ENCODE measurements around the gene COL2A1.

Gene COL2A1

GRCh38 chr12:48010366-48010970 lies 6.2 kb upstream of the COL2A1 start:
- no peak for DNase-seq

- no peak for DNase-seq
Measured at GRCh38 chr12:48009471-48009870, 5.2 kb upstream of the COL2A1 start.

DNA sequence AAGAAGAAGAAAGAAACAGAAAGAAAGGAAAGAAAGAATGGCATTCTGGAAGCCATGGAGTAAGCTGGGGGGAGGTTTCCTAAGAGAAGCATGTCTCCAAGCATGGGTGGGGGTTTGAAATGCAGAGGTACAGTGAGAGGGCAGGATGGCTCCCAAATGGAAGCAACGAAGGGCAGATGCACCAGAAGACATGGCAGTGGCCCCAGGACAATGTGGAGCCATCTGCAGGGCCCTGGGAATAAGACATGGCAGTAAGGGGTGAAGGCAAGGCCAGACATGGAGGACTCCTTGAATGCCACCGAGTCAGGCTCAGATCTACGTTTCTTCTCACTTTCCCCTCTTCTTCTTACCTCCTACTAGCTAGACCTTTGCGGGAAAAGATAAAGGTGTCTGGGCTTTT lies 4.7 kb upstream of the COL2A1 start:
- no peak for DNase-seq

GRCh38 chr12:48008349-48008748 lies 4.1 kb upstream of the COL2A1 start:
- DNase-seq = no peak

DNA sequence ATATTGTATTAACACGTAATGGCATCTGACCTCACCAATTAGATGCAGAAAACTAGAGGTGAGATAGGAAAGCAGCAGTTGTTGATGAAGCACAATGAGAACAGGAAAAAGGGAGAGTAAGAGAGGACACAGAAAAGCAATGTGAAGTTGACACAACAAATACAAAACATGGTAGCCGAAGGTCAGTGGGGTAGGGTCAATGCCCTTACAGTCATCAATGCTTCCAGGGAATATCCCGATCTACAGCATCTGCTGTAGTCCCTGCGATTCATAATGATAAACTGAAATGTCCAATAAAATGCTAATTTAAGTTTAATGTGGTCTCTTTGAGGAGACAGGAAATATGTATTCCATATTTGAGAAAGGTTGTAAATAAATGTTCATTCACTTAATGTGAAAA lies 2.9 kb upstream of the COL2A1 start:
- DNase-seq = no peak

DNA sequence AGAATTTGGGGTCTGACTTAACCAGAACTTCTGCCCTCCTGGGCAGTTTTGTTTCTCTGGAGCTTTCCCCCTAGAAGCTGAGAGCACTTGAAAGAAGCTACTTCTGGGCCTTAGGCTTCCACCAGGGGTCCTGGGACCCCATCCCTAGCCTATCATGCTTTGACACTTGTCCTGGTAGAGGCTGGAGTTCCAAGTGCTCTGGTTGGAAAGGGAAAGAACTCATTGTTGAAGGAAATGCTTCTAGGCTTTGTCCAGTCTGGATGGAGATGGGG lies 1.4 kb upstream of the COL2A1 start:
- no peak for DNase-seq

DNA sequence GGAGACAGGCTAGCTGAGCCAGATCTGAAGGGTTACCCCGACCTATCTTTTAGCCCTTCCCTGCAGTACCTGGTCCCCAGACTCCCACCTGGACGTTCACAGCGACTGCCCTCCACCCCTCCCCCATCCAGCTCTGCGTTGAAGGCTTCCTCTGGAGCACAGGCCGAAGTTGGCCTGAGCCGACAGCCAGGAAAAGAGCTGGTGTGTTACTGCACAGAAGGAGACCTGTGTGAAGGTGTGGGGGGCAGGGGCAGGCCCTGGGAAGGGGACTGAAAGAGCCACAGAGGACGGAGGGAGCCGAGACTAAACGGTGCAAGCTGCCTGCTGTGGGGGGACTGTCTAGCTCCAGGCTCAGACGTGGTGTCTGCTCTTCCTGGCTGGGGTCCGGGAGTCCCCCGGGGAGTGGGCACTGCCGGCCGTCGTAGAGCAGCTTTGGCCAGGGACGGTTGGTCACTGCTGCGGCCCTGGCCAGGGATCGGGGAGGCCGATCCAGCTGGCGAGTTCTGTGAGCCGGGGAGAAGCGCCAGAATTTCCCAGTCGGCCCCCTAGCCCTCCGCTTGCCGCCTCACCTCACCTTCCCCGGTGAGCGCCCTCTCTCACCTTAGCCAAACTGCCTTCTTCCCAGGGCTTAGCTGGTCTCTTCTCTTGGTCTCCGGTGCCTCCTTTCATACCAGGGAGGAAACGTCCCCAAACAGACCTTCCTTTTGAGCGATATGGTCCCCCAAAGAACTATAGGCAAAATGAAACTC lies 899 bp upstream of the COL2A1 start:
- no peak for DNase-seq

- no peak for DNase-seq
Measured at GRCh38 chr12:48003226-48004052, 837 bp downstream of the COL2A1 start.

DNA sequence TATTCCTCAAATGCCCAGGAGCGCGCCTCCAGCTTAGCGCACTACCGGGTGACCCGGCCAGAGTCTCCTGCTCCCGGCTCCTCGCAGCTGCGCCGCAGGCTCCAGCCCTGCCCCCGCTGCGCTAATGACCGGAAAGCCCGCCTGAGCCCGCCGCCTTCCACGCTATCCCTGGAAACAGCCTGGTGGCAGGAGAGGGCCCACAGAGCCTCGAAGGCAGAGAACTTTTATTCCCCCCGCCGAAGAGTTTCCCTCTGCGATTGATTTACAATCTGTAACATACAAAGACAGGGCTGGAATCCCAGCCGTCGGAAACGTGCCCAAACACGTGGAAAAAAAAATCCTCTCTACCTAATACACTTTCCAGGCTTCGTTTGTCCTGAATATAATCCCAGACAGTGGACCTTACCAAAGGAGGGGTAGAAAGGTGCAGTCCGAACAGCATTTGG lies 1.5 kb downstream of the COL2A1 start:
- DNase-seq = peak; percentile 43

DNA sequence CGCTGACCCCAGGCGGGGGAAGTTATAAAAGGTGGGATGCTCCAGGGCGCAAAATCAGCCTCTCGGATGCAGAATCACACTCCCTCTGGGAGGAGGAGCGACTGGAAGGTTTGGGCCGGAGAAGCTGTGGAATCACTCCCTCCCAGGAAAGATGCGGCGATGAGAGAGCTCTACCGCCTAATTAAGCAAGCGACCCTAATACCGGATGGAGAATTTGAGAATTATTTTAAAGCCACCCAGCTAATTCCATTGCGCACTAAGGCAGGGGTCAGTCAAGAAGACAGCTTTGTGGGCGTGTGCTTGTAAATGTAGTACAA lies 1.9 kb downstream of the COL2A1 start:
- DNase-seq = peak; percentile 58

DNA sequence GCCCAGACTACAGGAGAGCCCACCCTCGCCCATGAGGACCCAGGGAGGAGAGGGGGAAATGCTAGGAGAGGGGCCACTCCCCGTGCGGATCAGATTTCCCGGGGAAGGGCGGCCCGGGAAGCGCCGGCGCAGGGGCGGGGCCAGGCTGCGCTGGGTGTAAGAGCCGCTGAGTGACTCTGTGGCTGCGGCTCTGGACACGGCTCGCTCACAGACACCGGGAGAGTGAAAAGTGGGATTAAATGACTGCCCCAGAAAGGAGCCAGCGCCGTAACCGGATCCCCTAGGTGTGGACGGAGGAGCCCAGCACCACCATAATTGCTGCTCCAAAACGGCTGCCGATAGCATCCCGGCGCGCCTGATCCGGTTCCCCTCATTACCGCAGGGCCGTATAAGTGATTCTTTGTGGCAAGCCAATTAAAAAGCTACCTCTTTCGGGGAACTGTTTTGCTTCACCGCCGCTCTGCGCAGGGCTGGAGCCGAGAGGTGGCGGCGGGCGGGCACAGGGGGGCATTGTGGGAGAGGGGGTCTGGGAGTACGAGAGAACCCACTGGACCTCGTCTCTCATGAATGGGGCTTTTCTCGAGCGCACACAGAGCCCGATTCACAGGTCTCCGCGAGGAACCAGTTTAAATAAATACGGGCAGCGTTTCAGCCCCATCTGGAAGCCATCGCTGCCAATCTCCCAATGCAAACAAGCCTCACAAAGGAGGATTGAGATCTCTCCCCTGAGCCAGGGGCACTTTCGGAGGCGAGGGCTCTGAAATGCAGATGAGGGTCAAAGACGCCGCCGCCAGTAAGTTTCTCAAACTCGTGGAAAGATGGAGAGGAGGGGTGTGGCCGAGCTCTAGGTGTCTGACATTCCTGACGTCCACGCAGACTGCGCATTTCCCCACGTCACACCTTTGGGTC lies 2.5 kb downstream of the COL2A1 start:
- peak; percentile 83 for DNase-seq

- peak; percentile 41 for DNase-seq
Measured at GRCh38 chr12:48000878-48001504, 3.3 kb downstream of the COL2A1 start.

GRCh38 chr12:47999816-48000215 lies 4.5 kb downstream of the COL2A1 start:
- DNase-seq = no peak

DNA sequence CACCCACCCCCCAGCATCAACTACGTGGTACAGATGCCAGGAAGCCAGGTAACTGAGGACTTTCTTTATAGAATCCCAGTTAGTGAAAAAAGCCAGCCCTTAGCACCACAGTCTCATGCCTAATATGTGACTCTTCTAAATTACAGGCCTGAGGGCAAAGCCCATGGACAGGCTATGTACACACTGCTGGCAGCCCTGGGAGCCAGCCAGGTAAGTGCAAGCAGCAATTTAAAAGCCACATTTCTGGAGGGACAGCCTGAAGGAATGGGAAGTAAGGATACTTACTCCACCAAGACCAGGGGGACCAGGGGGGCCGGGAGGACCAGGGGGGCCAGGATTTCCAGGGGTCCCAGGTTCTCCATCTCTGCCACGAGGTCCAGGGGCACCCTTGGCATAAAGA lies 7.0 kb downstream of the COL2A1 start:
- DNase-seq = no peak

GRCh38 chr12:47995981-47996401 lies 8.3 kb downstream of the COL2A1 start:
- peak; percentile 54 for DNase-seq

- no peak for DNase-seq
Measured at GRCh38 chr12:47993491-47993890, 10.8 kb downstream of the COL2A1 start.

GRCh38 chr12:47992776-47993175 lies 11.5 kb downstream of the COL2A1 start:
- no peak for DNase-seq

GRCh38 chr12:47991106-47992061 lies 12.9 kb downstream of the COL2A1 start:
- peak; percentile 12 for DNase-seq

DNA sequence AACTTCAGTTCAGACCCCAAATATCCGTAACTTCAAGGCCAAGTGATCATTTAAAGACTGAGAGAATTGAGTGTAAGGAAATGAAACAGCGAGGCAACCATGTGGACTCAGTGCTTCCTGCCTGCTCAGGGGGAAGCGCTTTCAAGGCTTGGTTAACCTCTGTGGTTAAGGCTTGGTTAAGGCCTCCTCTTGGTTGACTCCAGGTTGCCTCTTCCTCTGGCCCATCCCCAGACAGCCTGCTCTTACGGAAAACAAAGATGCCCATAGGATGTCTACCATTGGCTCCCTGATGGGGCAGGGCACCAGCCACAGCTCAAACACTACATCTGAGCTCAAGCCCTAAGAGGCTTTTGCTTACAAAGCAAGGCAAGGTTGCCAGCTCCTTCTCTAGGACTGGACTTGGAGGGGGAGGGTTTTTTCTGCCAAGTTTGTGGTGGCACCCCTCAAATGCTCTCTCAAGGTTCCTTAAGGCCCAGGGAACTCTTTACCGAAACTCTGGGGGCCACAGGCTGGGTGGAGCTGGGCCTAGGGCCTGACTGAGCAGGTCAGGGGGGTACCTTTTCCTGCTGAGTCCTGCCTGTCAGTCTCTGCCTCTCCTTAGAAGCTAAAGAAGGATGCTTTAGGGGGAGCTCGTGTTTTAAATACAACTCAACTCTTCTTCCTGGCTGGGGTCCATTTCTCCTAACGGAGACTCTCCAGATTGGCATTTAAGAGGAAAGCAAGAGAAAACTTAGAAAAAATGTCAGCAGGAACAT lies 13.7 kb downstream of the COL2A1 start:
- no peak for DNase-seq

GRCh38 chr12:47989666-47990065 lies 14.6 kb downstream of the COL2A1 start:
- no peak for DNase-seq

- no peak for DNase-seq
Measured at GRCh38 chr12:47989023-47989417, 15.3 kb downstream of the COL2A1 start.
